Neural cell (in vitro differentiated cells): Measurements from ENCODE around the gene ZNF697. TPM values are rescaled to one million over a fixed set of nuclear protein-coding genes. Genes with fewer than 3 reads are reported as not detected.

Experiments used
- H2AFZ ChIP-seq: fragments of 200-600, 300-800 bp; sonication (generic), shearing (Covaris generic); 2 replicates; pipeline ENCODE4 v1.6.0; 2014; ENCODE audit warnings: low read depth, mild to moderate bottlenecking, antibody characterized with exemption, low read length, moderate library complexity
- H3F3A ChIP-seq: fragments of 200-600 bp; shearing (Covaris generic); 2 replicates; pipeline ENCODE4 v1.6.1; 2016; ENCODE audit warnings: mild to moderate bottlenecking, moderate library complexity, mixed read lengths, antibody characterized with exemption, low read length; ENCODE audit not compliant: insufficient read depth, poor library complexity, severe bottlenecking
- H3K27ac ChIP-seq: fragments of 200-600, 300-800 bp; sonication (generic), shearing (Covaris generic); 2 replicates; pipeline ENCODE4 v1.5.1; 2014; ENCODE audit warnings: mild to moderate bottlenecking, low read length, moderate library complexity
- H3K27me3 ChIP-seq: fragments of 300-800, 200-600 bp; sonication (generic), shearing (Covaris generic); 2 replicates; pipeline ENCODE4 v1.6.0; 2014; ENCODE audit warnings: mild to moderate bottlenecking, low read depth, low read length, moderate library complexity; ENCODE audit not compliant: insufficient read depth
- H3K36me3 ChIP-seq: fragments of 300-800, 200-600 bp; sonication (generic), shearing (Covaris generic); 2 replicates; pipeline ENCODE4 v1.5.1; 2014; ENCODE audit warnings: mild to moderate bottlenecking, antibody characterized with exemption, low read length, moderate library complexity; ENCODE audit not compliant: insufficient read depth
- H3K4me2 ChIP-seq: fragments of 300-800, 200-600 bp; sonication (generic), shearing (Covaris generic); 2 replicates; pipeline ENCODE4 v1.6.0; 2014; ENCODE audit warnings: mild to moderate bottlenecking, low read length
- H3K4me3 ChIP-seq: fragments of 300-800, 200-600 bp; sonication (generic), shearing (Covaris generic); 2 replicates; pipeline ENCODE4 v1.5.1; 2014; ENCODE audit warnings: mild to moderate bottlenecking, low read length, moderate library complexity
- H3K79me2 ChIP-seq: fragments of 200-600 bp; shearing (Covaris generic); replicated peaks from 2 replicates; pipeline ENCODE4 v1.6.0; 2014; ENCODE audit warnings: mild to moderate bottlenecking, low read length, moderate library complexity; ENCODE audit not compliant: insufficient read depth
- H3K9ac ChIP-seq: fragments of 300-800, 200-600 bp; sonication (generic), shearing (Covaris generic); 2 replicates; pipeline ENCODE4 v1.6.1; 2016; ENCODE audit warnings: mild to moderate bottlenecking, low read length, mixed read lengths
- H3K9me2 ChIP-seq: fragments of 200-600 bp; shearing (Covaris generic); 2 replicates; pipeline ENCODE4 v1.6.1; 2016; ENCODE audit warnings: mild to moderate bottlenecking, low read length, mixed read lengths; ENCODE audit not compliant: insufficient read depth
- H3K9me3 ChIP-seq: fragments of 200-600, 300-800 bp; sonication (generic), shearing (Covaris generic); 2 replicates; pipeline ENCODE4 v1.6.1; 2016; ENCODE audit warnings: mild to moderate bottlenecking, mixed run types, low read length, moderate library complexity, mixed read lengths
- H4K20me1 ChIP-seq: fragments of 200-600 bp; shearing (Covaris generic); 2 replicates; pipeline ENCODE4 v1.6.1; 2016; ENCODE audit warnings: mild to moderate bottlenecking, mixed run types; ENCODE audit not compliant: insufficient read depth
- CTCF ChIP-seq: fragments of 450-650 bp; IDR thresholded peaks from 2 replicates; pipeline ENCODE4 v1.5.1; 2014; ENCODE audit warnings: antibody characterized with exemption, mild to moderate bottlenecking, moderate library complexity; ENCODE audit not compliant: poor library complexity, severe bottlenecking
- EP300 ChIP-seq: fragments of 450-650 bp; conservative IDR thresholded peaks from 2 replicates; pipeline ENCODE4 v1.6.1; 2014; ENCODE audit warnings: antibody characterized with exemption, mild to moderate bottlenecking, moderate library complexity; ENCODE audit not compliant: poor library complexity, severe bottlenecking
- EZH2 ChIP-seq: fragments of 200-600, 300-800 bp; shearing (Covaris generic), sonication (generic); IDR thresholded peaks from 2 replicates; pipeline ENCODE4 v1.6.1; 2014; ENCODE audit warnings: antibody characterized with exemption, low read length, borderline replicate concordance, mild to moderate bottlenecking; ENCODE audit not compliant: insufficient read depth, poor library complexity, severe bottlenecking
- MXI1 ChIP-seq: fragments of 450-650 bp; conservative IDR thresholded peaks from 2 replicates; pipeline ENCODE4 v1.6.1; 2014; ENCODE audit warnings: antibody characterized with exemption, mild to moderate bottlenecking; ENCODE audit not compliant: poor library complexity, severe bottlenecking
- POLR2AphosphoS5 ChIP-seq: IDR thresholded peaks from 2 replicates; pipeline ENCODE4 v1.6.1; 2012
- RAD21 ChIP-seq: fragments of 450-650 bp; conservative IDR thresholded peaks from 2 replicates; pipeline ENCODE4 v1.6.1; 2014; ENCODE audit warnings: antibody characterized with exemption, mild to moderate bottlenecking, moderate library complexity
- SMC3 ChIP-seq: fragments of 450-650 bp; conservative IDR thresholded peaks from 2 replicates; pipeline ENCODE4 v1.6.1; 2014; ENCODE audit warnings: antibody characterized with exemption, mild to moderate bottlenecking, moderate library complexity; ENCODE audit not compliant: poor library complexity
- TAF1 ChIP-seq: IDR thresholded peaks from 2 replicates; pipeline ENCODE4 v1.6.1; 2012; ENCODE audit warnings: low read depth
- polyA plus RNA-seq: library from polyadenylated mRNA; depleted of rRNA; stranded (reverse); fragments of >200 nt; gene quantifications from 2 replicates; pipeline ENCODE4 v1.2.3, GENCODE V29; 2014
- TF ChIP-seq, protein P1 (sequence below): IDR thresholded peaks from 2 replicates; pipeline ENCODE4 v1.6.1; 2012; ENCODE audit warnings: borderline replicate concordance

The ZNF697 gene
- polyA plus RNA-seq, 1 donor from 2014 or later = 61.8 TPM

- Histone ChIP-seq H3K27me3 (no peaks in the 10 kb centered on the region), H4K20me1 (no peaks in the 10 kb centered on the region), H3K36me3 (no peaks in the 10 kb centered on the region), H3F3A (no peaks in the 10 kb centered on the region), H3K9me2 (no peaks in the 10 kb centered on the region), H3K27ac (no peak overlapping the region), H3K9ac (no peak overlapping the region), H3K4me2 (no peak overlapping the region), H3K4me3 (no peak overlapping the region), H2AFZ (no peak overlapping the region), H3K9me3 (no peaks in the 10 kb centered on the region), H3K79me2 (no peaks in the 10 kb centered on the region)
- TF ChIP-seq MXI1 (no peak), RAD21 (no peak), CTCF (no peak), TAF1 (no peak), SMC3 (no peak), EP300 (no peak), EZH2 (no peak), POLR2AphosphoS5 (no peak)
- TF ChIP-seq, protein P1, sequence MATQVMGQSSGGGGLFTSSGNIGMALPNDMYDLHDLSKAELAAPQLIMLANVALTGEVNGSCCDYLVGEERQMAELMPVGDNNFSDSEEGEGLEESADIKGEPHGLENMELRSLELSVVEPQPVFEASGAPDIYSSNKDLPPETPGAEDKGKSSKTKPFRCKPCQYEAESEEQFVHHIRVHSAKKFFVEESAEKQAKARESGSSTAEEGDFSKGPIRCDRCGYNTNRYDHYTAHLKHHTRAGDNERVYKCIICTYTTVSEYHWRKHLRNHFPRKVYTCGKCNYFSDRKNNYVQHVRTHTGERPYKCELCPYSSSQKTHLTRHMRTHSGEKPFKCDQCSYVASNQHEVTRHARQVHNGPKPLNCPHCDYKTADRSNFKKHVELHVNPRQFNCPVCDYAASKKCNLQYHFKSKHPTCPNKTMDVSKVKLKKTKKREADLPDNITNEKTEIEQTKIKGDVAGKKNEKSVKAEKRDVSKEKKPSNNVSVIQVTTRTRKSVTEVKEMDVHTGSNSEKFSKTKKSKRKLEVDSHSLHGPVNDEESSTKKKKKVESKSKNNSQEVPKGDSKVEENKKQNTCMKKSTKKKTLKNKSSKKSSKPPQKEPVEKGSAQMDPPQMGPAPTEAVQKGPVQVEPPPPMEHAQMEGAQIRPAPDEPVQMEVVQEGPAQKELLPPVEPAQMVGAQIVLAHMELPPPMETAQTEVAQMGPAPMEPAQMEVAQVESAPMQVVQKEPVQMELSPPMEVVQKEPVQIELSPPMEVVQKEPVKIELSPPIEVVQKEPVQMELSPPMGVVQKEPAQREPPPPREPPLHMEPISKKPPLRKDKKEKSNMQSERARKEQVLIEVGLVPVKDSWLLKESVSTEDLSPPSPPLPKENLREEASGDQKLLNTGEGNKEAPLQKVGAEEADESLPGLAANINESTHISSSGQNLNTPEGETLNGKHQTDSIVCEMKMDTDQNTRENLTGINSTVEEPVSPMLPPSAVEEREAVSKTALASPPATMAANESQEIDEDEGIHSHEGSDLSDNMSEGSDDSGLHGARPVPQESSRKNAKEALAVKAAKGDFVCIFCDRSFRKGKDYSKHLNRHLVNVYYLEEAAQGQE = no peak
These were observed 41.4 kb upstream of the ZNF697 start for GRCh38 chr1:119689511-119689910.

- H3K9me2 ChIP-seq = no peaks in the 10 kb centered on the region
- TF ChIP-seq SMC3 (no peak), EP300 (no peak), TAF1 (no peak), EZH2 (no peak), MXI1 (no peak), RAD21 (no peak), POLR2AphosphoS5 (no peak), CTCF (no peak)
- TF ChIP-seq, protein P1 = no peak
- H3K9ac ChIP-seq = no peak overlapping the region
- no peaks in the 10 kb centered on the region for H4K20me1 ChIP-seq
- no peaks in the 10 kb centered on the region for H3K9me3 ChIP-seq
- H3K4me2 ChIP-seq = no peak overlapping the region
- no peak overlapping the region for H3K4me3 ChIP-seq
- no peaks in the 10 kb centered on the region for H3K79me2 ChIP-seq
- no peak overlapping the region for H3K27ac ChIP-seq
- no peaks in the 10 kb centered on the region for H3K36me3 ChIP-seq
- no peaks in the 10 kb centered on the region for H3K27me3 ChIP-seq
- no peak overlapping the region for H2AFZ ChIP-seq
- no peaks in the 10 kb centered on the region for H3F3A ChIP-seq
These were observed 40.7 kb upstream of the ZNF697 start for GRCh38 chr1:119688810-119689209.
